ENCODE measurements around the gene UACA. TPM values are rescaled to one million over a fixed set of nuclear protein-coding genes. Genes with fewer than 3 reads are reported as not detected.
A peak's percentile ranks its signal among the peaks of the same experiment; 100 is the strongest.

Gene UACA
- total and polyA plus RNA-seq, 2 experiments from 2014 or later: 46.7 to 58.7 TPM

DNA sequence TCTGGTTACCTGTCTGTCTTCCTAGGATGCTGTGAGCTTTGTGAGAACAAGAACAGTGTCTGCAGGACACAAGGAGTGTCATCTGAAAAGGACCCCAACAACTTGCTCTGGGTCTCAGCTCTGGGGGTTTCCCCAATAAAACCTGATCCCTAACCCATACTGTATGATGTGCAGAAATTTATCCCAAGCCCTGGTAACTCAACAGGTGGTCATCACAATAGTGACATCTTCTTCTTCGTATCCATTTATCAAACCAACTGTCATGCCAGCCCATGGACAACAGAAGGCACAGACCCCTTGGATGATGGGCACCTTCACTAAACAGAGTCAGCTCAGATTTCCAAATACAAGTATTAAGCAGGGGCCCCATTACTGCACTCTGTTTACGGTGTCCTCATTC is 127.5 kb downstream of the UACA start:
- Histone ChIP-seq H3K27ac (no peak overlapping the region), H2AFZ (no peak overlapping the region), H3K4me2 (no peak overlapping the region), H3K4me1 (ENCODE audit: insufficient read depth) (peaks cover 16% of the 10 kb centered on the region), H3K9me2 (replicated peaks; ENCODE audit: insufficient read depth) (no peaks in the 10 kb centered on the region), H3K79me2 (no peaks in the 10 kb centered on the region), H3K9me3 (ENCODE audit: low read depth) (no peaks in the 10 kb centered on the region), H3K4me3 (no peak overlapping the region), H3K27me3 (no peaks in the 10 kb centered on the region), H3K36me3 (replicated peaks; ENCODE audit: insufficient read depth, low read depth) (no peaks in the 10 kb centered on the region), H4K20me1 (ENCODE audit: insufficient read depth, poor library complexity, severe bottlenecking) (no peaks in the 10 kb centered on the region)
- DNase-seq (ENCODE audit: low spot score): no peak
- no peak for TF ChIP-seq EZH2 (IDR thresholded peaks at IDR 0.05; ENCODE audit: borderline replicate concordance)
- no peak for TF ChIP-seq EZH2phosphoT487 (IDR thresholded peaks at IDR 0.05; ENCODE audit: low read depth, severe bottlenecking, unreplicated experiment)
- TF ChIP-seq, protein P1, sequence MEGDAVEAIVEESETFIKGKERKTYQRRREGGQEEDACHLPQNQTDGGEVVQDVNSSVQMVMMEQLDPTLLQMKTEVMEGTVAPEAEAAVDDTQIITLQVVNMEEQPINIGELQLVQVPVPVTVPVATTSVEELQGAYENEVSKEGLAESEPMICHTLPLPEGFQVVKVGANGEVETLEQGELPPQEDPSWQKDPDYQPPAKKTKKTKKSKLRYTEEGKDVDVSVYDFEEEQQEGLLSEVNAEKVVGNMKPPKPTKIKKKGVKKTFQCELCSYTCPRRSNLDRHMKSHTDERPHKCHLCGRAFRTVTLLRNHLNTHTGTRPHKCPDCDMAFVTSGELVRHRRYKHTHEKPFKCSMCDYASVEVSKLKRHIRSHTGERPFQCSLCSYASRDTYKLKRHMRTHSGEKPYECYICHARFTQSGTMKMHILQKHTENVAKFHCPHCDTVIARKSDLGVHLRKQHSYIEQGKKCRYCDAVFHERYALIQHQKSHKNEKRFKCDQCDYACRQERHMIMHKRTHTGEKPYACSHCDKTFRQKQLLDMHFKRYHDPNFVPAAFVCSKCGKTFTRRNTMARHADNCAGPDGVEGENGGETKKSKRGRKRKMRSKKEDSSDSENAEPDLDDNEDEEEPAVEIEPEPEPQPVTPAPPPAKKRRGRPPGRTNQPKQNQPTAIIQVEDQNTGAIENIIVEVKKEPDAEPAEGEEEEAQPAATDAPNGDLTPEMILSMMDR (IDR thresholded peaks at IDR 0.05; ENCODE audit: poor library complexity): no peak
- whole genome bisulfite sequencing (ENCODE audit: low lambda C conversion rate, missing lambda C conversion rate): 87% methylated on average over 2 of the region's 2 CpGs

GRCh38 chr15:70633991-70634390 is 129.4 kb downstream of the UACA start:
- no peaks in the 10 kb centered on the region for H3K79me2 ChIP-seq
- DNase-seq (ENCODE audit: low spot score): no peak
- H3K4me3 ChIP-seq: no peak overlapping the region
- no peaks in the 10 kb centered on the region for H3K9me2 ChIP-seq (replicated peaks; ENCODE audit: insufficient read depth)
- H3K4me2 ChIP-seq: no peak overlapping the region
- no peaks in the 10 kb centered on the region for H3K9me3 ChIP-seq (ENCODE audit: low read depth)
- TF ChIP-seq EZH2phosphoT487 (IDR thresholded peaks at IDR 0.05; ENCODE audit: low read depth, severe bottlenecking, unreplicated experiment): no peak
- TF ChIP-seq, protein P1 (IDR thresholded peaks at IDR 0.05; ENCODE audit: poor library complexity): no peak
- no peak for TF ChIP-seq EZH2 (IDR thresholded peaks at IDR 0.05; ENCODE audit: borderline replicate concordance)
- no peaks in the 10 kb centered on the region for H3K27me3 ChIP-seq
- no peak overlapping the region for H2AFZ ChIP-seq
- H3K4me1 ChIP-seq (ENCODE audit: insufficient read depth): peaks cover 16% of the 10 kb centered on the region
- H3K27ac ChIP-seq: peak overlapping the region; percentile 80
- no peaks in the 10 kb centered on the region for H4K20me1 ChIP-seq (ENCODE audit: insufficient read depth, poor library complexity, severe bottlenecking)
- 74% methylated on average over 7 of the region's 7 CpGs for WGBS (ENCODE audit: low lambda C conversion rate, missing lambda C conversion rate)
- no peaks in the 10 kb centered on the region for H3K36me3 ChIP-seq (replicated peaks; ENCODE audit: insufficient read depth, low read depth)

DNA sequence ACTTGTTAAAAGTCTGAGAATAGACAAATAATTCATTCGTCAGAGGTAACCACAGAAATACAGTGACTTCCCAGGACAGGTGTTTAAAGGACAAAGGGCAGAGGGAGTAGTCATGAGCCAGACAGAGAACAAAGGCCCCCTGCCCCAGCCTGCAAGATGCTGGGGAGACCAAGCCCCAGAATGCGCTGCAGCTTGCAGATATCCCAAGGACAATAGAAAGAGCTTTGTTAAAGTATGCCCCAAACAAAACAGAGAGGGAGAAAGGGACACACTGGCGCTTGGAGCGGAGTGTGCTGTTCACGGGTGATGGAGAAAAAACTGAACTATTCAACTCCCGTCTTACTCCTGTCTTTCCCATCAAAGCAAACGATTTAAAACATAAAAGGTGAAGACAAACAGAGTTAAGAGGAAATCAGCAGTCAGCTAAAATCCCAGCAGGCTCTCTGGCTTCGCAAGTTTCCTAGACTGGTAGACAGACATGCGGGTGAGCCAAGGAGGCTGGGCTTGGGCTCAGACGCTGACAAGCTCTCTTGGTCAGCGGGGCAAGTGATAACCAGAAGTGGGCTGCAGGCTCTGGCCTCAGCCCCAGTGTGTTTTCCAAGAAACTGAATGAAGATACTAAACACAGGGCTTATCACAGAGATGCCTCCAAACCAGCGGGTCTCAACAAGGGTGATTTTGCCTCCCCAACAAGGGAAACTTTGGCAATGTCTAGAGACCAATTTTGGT is 130.1 kb downstream of the UACA start:
- peak overlapping the region; percentile 12 for H3K4me2 ChIP-seq
- no peaks in the 10 kb centered on the region for H4K20me1 ChIP-seq (ENCODE audit: insufficient read depth, poor library complexity, severe bottlenecking)
- no peak overlapping the region for H2AFZ ChIP-seq
- H3K79me2 ChIP-seq: no peaks in the 10 kb centered on the region
- TF ChIP-seq, protein P1 (IDR thresholded peaks at IDR 0.05; ENCODE audit: poor library complexity): no peak
- TF ChIP-seq EZH2 (IDR thresholded peaks at IDR 0.05; ENCODE audit: borderline replicate concordance) (no peak), EZH2phosphoT487 (IDR thresholded peaks at IDR 0.05; ENCODE audit: low read depth, severe bottlenecking, unreplicated experiment) (no peak)
- peak; percentile 46 for DNase-seq (ENCODE audit: low spot score)
- H3K4me3 ChIP-seq: no peak overlapping the region
- H3K9me2 ChIP-seq (replicated peaks; ENCODE audit: insufficient read depth): no peaks in the 10 kb centered on the region
- peak overlapping the region; percentile 80 for H3K27ac ChIP-seq
- peaks cover 16% of the 10 kb centered on the region for H3K4me1 ChIP-seq (ENCODE audit: insufficient read depth)
- H3K27me3 ChIP-seq: no peaks in the 10 kb centered on the region
- 41% methylated on average over 12 of the region's 12 CpGs for WGBS (ENCODE audit: low lambda C conversion rate, missing lambda C conversion rate)
- H3K36me3 ChIP-seq (replicated peaks; ENCODE audit: insufficient read depth, low read depth): no peaks in the 10 kb centered on the region
- H3K9me3 ChIP-seq (ENCODE audit: low read depth): no peaks in the 10 kb centered on the region

Measured in hepatocyte (in vitro differentiated cells).